Measurements from ENCODE around the gene GPR15. TPM values are rescaled to one million over a fixed set of nuclear protein-coding genes. Genes with fewer than 3 reads are reported as not detected.

The GPR15 gene
- total and polyA plus RNA-seq, 2 experiments from 2014 or later = not detected

DNA sequence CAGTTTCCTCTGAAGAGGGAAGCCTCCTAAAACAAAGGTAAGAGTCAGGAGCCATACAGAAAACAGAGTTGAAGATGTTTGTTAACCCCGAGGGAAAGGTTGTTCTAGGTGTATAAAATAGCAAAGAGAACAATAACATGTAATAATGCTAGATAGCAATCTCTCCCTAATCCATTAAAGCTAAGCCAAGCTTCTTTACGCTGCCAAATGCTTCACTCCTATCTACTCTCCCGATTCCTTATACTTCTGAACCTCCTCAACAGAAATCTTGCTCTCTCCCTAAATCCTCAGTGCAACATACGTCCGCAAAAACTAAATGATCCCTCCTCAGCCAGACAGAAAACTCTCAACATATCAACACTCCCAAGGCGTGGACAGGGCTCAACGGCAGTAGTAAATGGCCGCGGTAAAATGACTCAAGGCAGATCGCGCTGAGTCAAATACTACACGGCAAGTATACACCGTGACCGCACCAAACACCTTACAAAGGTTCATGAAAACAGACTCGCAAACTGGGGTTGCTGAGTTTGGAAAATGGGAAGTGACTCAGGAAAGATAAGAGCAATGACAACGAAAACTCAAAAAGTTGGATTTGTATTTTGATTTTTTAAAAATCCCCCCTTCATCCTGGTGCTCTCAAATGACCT lies 9.8 kb upstream of the GPR15 start:
- Histone ChIP-seq H2AFZ (0 out of 2 replicates have a peak overlapping the region, but pooled peaks have one; percentile 44), H4K20me1 (replicated peaks; ENCODE audit: insufficient read depth) (peaks cover 10% of the 10 kb centered on the region), H3K4me1 (ENCODE audit: insufficient read depth) (peaks cover 21% of the 10 kb centered on the region), H3F3A (replicated peaks; ENCODE audit: low read depth) (no peaks in the 10 kb centered on the region), H3K4me3 (peak overlapping the region; percentile 93), H3K9me2 (ENCODE audit: insufficient read depth) (no peaks in the 10 kb centered on the region), H3K27me3 (ENCODE audit: insufficient read depth) (no peaks in the 10 kb centered on the region), H3K4me2 (peak overlapping the region; percentile 93), H3K79me2 (replicated peaks; ENCODE audit: insufficient read depth) (peaks cover 49% of the 10 kb centered on the region), H3K36me3 (ENCODE audit: insufficient read depth) (peaks cover 3% of the 10 kb centered on the region; the same call in 1 of the 2 replicates), H3K27ac (ENCODE audit: low read depth) (peak overlapping the region; percentile 79)
- ATAC-seq (peak; percentile 45), DNase-seq (ENCODE audit: low spot score) (peak; percentile 60)
- Mint-ChIP-seq H3K9me3 (no peaks in the 10 kb centered on the region), H3K4me1 (peaks cover 27% of the 10 kb centered on the region), H3K36me3 (ENCODE audit: low read depth) (peaks cover 30% of the 10 kb centered on the region), H3K27ac (peak overlapping the region; percentile 97), H3K27me3 (ENCODE audit: insufficient read depth, low read depth, poor library complexity) (no peaks in the 10 kb centered on the region), H3K4me3 (peak overlapping the region; percentile 94)
- TF ChIP-seq STAT1 (IDR thresholded peaks at IDR 0.05; ENCODE audit: unreplicated experiment) (no peak), NANOG (IDR thresholded peaks at IDR 0.05; ENCODE audit: borderline replicate concordance) (no peak), EZH2phosphoT487 (IDR thresholded peaks at IDR 0.05; ENCODE audit: unreplicated experiment) (no peak), CREB1 (CRISPR knock-in tag; IDR thresholded peaks at IDR 0.05; ENCODE audit: low read depth) (no peak), ZNF114 (CRISPR knock-in tag; IDR thresholded peaks at IDR 0.05) (no peak), EZH2 (IDR thresholded peaks at IDR 0.05; ENCODE audit: low read depth, unreplicated experiment) (no peak), POLR2AphosphoS5 (IDR thresholded peaks at IDR 0.05; ENCODE audit: low read depth) (no peak), JUNB (IDR thresholded peaks at IDR 0.05; ENCODE audit: unreplicated experiment) (no peak), ZNF331 (CRISPR knock-in tag; IDR thresholded peaks at IDR 0.05; ENCODE audit: low read depth) (no peak)
- TF ChIP-seq, protein P1, sequence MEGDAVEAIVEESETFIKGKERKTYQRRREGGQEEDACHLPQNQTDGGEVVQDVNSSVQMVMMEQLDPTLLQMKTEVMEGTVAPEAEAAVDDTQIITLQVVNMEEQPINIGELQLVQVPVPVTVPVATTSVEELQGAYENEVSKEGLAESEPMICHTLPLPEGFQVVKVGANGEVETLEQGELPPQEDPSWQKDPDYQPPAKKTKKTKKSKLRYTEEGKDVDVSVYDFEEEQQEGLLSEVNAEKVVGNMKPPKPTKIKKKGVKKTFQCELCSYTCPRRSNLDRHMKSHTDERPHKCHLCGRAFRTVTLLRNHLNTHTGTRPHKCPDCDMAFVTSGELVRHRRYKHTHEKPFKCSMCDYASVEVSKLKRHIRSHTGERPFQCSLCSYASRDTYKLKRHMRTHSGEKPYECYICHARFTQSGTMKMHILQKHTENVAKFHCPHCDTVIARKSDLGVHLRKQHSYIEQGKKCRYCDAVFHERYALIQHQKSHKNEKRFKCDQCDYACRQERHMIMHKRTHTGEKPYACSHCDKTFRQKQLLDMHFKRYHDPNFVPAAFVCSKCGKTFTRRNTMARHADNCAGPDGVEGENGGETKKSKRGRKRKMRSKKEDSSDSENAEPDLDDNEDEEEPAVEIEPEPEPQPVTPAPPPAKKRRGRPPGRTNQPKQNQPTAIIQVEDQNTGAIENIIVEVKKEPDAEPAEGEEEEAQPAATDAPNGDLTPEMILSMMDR (conservative IDR thresholded peaks at IDR 0.05; ENCODE audit: low read depth in 2 of 2) = no peak
- TF ChIP-seq, protein P2, sequence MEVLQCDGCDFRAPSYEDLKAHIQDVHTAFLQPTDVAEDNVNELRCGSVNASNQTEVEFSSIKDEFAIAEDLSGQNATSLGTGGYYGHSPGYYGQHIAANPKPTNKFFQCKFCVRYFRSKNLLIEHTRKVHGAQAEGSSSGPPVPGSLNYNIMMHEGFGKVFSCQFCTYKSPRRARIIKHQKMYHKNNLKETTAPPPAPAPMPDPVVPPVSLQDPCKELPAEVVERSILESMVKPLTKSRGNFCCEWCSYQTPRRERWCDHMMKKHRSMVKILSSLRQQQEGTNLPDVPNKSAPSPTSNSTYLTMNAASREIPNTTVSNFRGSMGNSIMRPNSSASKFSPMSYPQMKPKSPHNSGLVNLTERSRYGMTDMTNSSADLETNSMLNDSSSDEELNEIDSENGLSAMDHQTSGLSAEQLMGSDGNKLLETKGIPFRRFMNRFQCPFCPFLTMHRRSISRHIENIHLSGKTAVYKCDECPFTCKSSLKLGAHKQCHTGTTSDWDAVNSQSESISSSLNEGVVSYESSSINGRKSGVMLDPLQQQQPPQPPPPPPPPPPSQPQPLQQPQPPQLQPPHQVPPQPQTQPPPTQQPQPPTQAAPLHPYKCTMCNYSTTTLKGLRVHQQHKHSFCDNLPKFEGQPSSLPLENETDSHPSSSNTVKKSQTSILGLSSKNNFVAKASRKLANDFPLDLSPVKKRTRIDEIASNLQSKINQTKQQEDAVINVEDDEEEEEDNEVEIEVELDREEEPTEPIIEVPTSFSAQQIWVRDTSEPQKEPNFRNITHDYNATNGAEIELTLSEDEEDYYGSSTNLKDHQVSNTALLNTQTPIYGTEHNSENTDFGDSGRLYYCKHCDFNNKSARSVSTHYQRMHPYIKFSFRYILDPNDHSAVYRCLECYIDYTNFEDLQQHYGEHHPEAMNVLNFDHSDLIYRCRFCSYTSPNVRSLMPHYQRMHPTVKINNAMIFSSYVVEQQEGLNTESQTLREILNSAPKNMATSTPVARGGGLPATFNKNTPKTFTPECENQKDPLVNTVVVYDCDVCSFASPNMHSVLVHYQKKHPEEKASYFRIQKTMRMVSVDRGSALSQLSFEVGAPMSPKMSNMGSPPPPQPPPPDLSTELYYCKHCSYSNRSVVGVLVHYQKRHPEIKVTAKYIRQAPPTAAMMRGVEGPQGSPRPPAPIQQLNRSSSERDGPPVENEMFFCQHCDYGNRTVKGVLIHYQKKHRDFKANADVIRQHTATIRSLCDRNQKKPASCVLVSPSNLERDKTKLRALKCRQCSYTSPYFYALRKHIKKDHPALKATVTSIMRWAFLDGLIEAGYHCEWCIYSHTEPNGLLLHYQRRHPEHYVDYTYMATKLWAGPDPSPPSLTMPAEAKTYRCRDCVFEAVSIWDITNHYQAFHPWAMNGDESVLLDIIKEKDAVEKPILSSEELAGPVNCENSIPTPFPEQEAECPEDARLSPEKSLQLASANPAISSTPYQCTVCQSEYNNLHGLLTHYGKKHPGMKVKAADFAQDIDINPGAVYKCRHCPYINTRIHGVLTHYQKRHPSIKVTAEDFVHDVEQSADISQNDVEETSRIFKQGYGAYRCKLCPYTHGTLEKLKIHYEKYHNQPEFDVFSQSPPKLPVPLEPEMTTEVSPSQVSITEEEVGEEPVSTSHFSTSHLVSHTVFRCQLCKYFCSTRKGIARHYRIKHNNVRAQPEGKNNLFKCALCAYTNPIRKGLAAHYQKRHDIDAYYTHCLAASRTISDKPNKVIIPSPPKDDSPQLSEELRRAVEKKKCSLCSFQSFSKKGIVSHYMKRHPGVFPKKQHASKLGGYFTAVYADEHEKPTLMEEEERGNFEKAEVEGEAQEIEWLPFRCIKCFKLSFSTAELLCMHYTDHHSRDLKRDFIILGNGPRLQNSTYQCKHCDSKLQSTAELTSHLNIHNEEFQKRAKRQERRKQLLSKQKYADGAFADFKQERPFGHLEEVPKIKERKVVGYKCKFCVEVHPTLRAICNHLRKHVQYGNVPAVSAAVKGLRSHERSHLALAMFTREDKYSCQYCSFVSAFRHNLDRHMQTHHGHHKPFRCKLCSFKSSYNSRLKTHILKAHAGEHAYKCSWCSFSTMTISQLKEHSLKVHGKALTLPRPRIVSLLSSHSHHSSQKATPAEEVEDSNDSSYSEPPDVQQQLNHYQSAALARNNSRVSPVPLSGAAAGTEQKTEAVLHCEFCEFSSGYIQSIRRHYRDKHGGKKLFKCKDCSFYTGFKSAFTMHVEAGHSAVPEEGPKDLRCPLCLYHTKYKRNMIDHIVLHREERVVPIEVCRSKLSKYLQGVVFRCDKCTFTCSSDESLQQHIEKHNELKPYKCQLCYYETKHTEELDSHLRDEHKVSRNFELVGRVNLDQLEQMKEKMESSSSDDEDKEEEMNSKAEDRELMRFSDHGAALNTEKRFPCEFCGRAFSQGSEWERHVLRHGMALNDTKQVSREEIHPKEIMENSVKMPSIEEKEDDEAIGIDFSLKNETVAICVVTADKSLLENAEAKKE (CRISPR knock-in tag; IDR thresholded peaks at IDR 0.05) = no peak
- TF ChIP-seq, protein P3, sequence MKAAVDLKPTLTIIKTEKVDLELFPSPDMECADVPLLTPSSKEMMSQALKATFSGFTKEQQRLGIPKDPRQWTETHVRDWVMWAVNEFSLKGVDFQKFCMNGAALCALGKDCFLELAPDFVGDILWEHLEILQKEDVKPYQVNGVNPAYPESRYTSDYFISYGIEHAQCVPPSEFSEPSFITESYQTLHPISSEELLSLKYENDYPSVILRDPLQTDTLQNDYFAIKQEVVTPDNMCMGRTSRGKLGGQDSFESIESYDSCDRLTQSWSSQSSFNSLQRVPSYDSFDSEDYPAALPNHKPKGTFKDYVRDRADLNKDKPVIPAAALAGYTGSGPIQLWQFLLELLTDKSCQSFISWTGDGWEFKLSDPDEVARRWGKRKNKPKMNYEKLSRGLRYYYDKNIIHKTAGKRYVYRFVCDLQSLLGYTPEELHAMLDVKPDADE (IDR thresholded peaks at IDR 0.05) = no peak
- TF ChIP-seq, protein P4, sequence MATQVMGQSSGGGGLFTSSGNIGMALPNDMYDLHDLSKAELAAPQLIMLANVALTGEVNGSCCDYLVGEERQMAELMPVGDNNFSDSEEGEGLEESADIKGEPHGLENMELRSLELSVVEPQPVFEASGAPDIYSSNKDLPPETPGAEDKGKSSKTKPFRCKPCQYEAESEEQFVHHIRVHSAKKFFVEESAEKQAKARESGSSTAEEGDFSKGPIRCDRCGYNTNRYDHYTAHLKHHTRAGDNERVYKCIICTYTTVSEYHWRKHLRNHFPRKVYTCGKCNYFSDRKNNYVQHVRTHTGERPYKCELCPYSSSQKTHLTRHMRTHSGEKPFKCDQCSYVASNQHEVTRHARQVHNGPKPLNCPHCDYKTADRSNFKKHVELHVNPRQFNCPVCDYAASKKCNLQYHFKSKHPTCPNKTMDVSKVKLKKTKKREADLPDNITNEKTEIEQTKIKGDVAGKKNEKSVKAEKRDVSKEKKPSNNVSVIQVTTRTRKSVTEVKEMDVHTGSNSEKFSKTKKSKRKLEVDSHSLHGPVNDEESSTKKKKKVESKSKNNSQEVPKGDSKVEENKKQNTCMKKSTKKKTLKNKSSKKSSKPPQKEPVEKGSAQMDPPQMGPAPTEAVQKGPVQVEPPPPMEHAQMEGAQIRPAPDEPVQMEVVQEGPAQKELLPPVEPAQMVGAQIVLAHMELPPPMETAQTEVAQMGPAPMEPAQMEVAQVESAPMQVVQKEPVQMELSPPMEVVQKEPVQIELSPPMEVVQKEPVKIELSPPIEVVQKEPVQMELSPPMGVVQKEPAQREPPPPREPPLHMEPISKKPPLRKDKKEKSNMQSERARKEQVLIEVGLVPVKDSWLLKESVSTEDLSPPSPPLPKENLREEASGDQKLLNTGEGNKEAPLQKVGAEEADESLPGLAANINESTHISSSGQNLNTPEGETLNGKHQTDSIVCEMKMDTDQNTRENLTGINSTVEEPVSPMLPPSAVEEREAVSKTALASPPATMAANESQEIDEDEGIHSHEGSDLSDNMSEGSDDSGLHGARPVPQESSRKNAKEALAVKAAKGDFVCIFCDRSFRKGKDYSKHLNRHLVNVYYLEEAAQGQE (IDR thresholded peaks at IDR 0.05; ENCODE audit: unreplicated experiment) = no peak
